NCI-H2227 treated with DMSO at 0.1 percent for 48 hours (cell line): ENCODE data around the gene EDEM2.
"Not testable (repeated sequence)": the region's sequence is repeated elsewhere in the genome, so short reads cannot be mapped to it uniquely, and the experiment has no call there.

Experiments
- DNase-seq: peaks from one replicate; lab custom pipeline; 2025; lab: John Stamatoyannopoulos, UW

The EDEM2 gene

GRCh38 chr20:35171438-35171752 lies 24.3 kb upstream of the EDEM2 start:
- no peak for DNase-seq

GRCh38 chr20:35168701-35169409 lies 21.7 kb upstream of the EDEM2 start:
- DNase-seq, result not testable (repeated sequence)

DNA sequence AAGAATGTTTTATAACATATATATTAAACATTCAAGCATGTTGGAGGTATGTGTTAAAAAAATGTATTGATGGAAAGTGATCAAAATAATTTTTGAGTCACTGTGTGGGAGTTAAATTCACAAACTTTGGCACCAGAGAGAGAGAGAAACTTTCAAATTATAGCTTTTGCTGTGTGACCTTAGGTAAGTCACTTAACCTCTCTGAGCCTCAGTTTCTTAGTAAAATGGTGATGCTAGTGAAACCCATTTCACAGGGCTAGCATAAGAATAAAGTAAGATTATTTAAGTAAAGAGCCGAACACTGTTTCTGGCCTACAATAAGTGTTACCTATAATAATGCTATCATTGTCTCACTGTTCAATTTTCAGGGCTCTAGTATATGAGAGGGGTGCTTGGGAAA lies 20.7 kb upstream of the EDEM2 start:
- no peak for DNase-seq

DNA sequence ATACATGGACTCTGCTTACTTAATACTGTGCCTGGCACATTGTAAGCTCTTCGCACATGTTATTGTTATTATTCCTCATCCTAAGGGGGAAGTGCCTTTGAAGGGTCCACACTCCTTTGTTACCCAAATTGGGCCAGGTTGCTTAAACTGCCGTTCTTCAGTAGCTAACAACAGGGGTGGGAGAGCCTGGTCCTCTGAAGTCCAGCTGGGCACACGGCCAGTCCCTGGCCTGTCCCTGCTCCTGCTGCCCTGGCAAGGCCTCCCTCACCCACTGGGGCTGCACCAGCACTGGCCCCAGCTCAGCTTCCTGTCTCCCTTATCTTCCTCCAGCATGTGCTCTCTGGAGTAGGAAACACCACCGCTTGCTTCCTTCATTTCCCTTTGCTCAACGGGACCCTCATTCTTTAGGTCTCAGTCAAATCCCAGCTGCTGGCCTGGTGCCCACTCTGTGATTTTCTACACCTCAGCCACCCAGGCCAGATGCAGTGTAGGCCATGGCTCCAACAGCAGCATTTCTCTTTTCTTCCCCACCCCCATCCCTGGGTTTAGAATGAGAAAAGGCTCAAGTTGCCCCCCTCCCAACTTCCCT lies 19.2 kb upstream of the EDEM2 start:
- no peak for DNase-seq

DNA sequence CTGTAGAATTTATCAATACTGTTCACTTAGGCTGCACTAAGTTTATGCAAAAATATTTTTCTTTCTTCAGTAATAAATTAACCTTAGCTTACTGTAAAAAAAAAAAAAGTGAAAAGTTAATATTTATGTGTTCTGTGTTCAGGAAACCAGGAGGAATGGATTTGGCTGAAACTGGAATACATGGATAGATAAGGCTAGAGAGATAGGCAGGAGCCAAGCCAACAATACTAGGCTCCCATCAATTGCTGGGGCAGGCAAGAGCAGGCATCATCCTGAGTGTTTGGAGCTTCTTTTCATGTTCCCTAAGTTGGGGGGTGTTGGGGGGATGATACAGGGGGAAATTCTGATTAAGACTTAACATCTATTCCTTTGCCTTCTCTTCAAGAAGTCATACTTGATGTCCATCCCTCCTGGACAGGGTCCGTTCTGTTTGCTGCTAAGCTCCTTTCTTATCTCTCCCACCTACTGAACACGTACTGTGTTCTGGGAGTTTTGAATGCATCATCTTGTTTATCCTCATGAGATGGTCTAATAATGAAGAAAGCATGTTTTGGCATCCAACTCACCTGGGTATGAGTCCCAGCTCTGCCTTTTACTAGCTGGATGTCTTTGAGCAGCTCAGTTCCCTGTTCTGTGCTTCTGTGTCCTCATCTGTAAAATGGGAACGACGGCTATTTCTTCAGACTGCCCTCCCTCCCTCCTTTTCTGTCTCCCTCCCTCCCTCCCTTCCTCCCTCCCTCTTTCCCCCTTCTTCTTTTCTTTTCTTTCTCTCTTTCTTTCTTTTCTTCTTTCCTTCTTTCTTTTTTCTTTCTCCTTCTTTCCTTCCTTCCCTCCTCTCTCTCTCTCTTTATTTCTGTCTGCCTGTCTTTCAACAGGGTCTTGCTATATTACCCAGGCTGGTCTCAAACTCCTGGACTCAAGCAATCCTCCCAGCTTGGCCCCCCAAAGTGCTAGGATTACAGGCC lies 18.4 kb upstream of the EDEM2 start:
- DNase-seq, result no peak

GRCh38 chr20:35164531-35164930 lies 17.4 kb upstream of the EDEM2 start:
- not testable (repeated sequence) for DNase-seq

DNA sequence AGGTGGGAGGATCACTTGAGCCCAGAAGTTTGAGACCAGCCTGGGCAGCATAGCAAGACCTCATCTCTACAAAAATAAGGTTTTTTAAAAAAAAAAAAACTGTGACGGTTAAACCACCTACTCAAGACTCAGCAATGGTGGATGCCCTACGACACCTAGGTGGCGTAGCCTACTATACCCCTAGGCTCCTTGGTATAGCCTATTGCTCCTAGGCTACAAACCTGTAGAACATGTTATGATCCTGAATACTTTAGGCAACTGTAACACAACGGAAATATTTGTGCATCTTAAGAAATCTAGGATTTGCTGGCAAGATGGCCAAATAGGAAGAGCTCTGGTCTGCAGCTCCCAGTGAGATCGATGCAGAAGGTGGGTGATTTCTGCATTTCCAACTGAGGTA lies 13.2 kb upstream of the EDEM2 start:
- not testable (repeated sequence) for DNase-seq

DNA sequence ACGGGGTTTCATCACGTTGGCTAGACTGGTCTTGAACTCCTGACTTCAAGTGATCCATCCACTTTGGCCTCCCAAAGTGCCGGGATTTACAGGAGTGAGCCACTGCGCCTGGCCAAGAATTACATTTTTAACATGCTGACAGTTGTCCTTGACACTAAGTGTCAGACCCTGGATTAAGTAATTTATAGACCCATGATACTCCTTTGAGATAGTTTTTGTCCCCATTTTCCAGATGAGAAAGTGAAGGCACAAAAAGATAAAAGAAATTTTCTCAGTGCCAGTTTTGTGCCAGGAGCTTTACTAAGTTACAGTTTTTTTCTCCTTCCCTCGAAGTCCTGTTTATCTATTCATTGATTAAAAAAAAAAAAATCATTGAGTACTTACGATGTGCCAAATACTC lies 9.8 kb upstream of the EDEM2 start:
- no peak for DNase-seq

DNA sequence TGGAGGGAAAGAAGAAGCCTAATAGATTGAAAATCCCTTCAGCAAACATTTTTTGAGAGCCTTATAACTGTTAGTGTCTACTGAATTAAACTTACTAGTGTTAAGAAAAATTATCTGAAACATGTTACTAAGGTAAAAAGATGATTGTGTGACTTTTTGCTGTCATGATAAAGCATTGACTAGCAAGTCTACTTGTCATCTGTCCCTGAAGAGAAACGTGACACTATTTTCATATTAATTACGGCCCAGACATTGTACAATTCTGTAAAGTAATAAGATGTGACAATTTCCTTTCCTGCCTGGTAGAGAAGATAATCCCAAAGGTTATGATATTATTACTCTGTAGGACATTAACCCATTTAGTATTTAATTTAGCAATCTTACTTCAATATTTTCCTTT lies 8.8 kb upstream of the EDEM2 start:
- DNase-seq, result no peak

DNA sequence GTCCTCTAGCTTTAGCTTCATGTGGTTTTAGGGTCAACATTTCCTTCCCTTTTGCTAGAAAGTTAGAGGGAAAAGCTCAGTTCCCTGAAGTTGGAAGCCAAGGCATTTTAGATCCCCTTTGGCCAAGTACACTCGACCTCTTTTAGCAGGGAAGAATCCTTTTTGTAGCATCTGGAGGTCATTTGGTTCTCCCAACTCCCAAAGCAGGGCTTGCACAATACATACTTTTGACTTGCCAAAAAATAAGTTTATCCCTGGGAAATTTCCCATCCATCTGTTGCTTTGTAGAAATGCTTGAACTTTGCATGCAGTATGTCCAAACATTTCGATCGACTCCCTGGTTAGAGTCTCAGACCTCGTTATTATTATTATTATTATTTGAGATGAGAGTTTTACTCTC lies 4.6 kb upstream of the EDEM2 start:
- no peak for DNase-seq

GRCh38 chr20:35150846-35151579 lies 3.9 kb upstream of the EDEM2 start:
- no peak for DNase-seq

GRCh38 chr20:35147575-35148071 lies 487 bp upstream of the EDEM2 start:
- DNase-seq, result not testable (repeated sequence)

DNA sequence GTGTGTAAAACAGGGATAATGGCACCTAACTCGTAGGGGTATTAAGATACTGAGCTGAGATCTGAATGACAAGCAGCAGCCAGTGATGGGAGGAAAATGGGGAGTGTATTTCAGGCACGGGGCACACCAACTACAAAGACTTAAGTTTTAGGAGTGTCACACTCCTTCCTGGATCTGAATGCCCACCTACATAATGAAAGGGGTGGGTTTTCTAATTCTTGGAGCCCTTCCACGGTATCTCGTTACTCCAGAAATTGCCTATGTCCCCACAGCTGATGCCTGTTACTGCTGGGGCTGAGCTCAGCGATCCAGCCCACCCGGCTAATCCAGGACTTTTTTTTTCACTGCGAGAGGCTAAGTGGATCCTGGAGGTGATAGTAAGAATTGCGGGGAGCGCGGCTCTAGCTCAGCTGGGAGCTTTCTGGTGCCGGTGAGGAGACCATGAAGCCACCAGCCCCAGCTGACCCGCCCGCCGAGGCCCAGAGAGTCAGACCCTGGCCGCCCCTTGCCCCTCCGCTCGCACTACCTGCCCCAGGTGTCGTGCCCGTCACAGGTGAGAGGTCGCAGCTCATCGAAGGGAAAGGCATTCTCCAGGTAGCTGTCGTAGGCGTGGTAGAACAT lies 727 bp downstream of the EDEM2 start:
- DNase-seq, result no peak

DNA sequence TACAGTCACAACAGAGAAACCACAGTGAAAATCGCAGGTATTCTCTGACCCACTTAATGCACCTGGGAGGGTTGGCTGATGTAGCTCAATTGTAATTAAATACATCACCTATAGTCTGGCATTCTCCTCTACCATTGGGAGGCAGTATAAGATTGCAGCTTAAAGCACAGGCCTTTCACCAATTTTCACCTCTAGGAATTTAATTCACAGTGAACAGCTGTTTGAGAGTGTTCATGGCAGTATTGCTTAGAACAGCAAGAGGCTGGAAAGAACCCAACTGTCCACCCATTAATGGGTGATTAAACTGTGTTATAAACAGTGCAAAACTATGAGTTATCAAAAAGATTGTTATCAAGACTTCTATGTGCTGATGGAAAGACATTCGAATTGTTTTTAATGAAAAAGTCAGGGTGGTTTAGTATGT lies 2.0 kb downstream of the EDEM2 start:
- DNase-seq, result peak; percentile 60

DNA sequence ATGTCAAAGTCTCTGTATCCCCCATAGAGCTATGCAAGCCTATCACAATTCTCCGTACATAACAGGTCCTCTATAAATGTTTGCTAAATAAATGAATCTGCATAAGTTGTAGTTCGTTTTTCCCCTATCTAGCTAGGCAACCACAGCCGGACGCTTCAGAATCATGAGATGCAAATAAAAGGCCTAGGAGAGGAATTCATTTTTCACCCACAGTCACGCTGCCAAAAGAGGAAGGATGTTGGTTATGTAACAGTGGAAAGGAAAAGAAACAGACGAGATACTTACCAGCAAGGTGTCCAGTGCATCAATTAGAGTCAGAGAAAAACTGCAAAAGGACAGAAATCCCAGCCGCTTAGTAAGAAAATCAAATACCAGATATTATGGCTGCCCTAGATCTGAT lies 2.4 kb downstream of the EDEM2 start:
- DNase-seq, result no peak

GRCh38 chr20:35135867-35136586 lies 11.1 kb downstream of the EDEM2 start:
- DNase-seq, result no peak

- DNase-seq, result no peak
These were observed 12.3 kb downstream of the EDEM2 start for GRCh38 chr20:35134880-35135279.

GRCh38 chr20:35134472-35134871 lies 12.7 kb downstream of the EDEM2 start:
- no peak for DNase-seq

DNA sequence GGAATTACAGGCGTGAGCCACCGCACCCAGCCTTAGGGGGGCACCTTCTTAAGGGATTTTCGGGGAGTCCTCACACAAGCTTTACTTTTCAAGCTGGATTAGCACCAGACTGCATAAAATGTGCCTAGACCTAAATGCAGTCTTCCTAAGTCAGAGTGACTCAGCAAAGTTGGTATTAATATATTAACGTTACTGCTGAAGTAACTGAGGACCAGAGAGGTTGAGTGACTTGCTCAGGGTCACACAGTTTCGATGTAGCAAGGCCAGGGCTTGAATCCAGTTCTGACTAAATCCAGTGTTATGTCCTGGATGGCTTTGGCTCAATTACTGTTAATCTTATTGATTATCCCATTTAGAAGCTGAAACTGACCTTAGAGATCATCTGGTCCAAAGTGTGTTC lies 13.4 kb downstream of the EDEM2 start:
- DNase-seq, result no peak

- DNase-seq, result no peak
These were observed 14.1 kb downstream of the EDEM2 start for GRCh38 chr20:35133031-35133430.

DNA sequence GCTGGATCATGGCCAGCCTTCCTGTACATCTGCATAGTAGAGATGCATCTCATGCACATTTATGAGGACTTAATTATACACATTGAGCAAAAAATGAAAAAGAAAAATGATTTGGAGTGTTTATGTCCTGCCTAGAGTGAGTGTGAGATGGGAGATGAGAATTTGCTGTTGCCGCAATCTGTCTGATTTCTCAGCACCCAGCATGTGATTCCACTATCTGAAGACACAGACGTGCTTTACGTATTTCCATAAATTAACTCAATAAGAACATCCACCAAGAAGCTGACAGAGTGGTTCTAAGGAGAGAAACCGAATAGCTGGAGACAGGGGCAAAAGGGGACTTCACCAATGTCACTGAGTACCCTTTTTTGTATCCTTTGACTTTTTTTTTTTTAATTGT lies 15.2 kb downstream of the EDEM2 start:
- no peak for DNase-seq
